Measurements from ENCODE around the gene DERL3. TPM values are rescaled to one million over a fixed set of nuclear protein-coding genes. Genes with fewer than 3 reads are reported as not detected.

Gene DERL3
- total and polyA plus RNA-seq, 2 experiments from 2014 or later = 13.6 to 19.5 TPM

- TF ChIP-seq ZNF462 (CRISPR knock-in tag; IDR thresholded peaks at IDR 0.05) = no peak
- TF ChIP-seq CREB1 (CRISPR knock-in tag; IDR thresholded peaks at IDR 0.05; ENCODE audit: low read depth) = no peak
- no peak for TF ChIP-seq ZNF114 (CRISPR knock-in tag; IDR thresholded peaks at IDR 0.05)
- TF ChIP-seq REST (IDR thresholded peaks at IDR 0.05; ENCODE audit: unreplicated experiment) = no peak
- no peak for TF ChIP-seq EZH2phosphoT487 (IDR thresholded peaks at IDR 0.05; ENCODE audit: unreplicated experiment)
- no peak for TF ChIP-seq ZNF331 (CRISPR knock-in tag; IDR thresholded peaks at IDR 0.05; ENCODE audit: low read depth)
Observed at GRCh38 chr22:23827351-23827995, 11.3 kb downstream of the DERL3 start (continued).

All from GM23338 (cell line).